Fibroblast of skin of scalp (primary cell): ENCODE results near the gene CAV2. TPM values are rescaled to one million over a fixed set of nuclear protein-coding genes. Genes with fewer than 3 reads are reported as not detected.
"Not testable (repeated sequence)": the region's sequence is repeated elsewhere in the genome, so short reads cannot be mapped to it uniquely, and the experiment has no call there.

ENCODE experiments used
- DNase-seq: peaks from one replicate; pipeline ENCODE4 v3.0.0-alpha.2; 2013
- polyA plus RNA-seq, 2 experiments: library from polyadenylated mRNA; unstranded; fragments of 120-200 nt; gene quantifications; one replicate each; pipeline ENCODE4 v1.2.1, GENCODE V29; 2013; ENCODE audit not compliant: insufficient read length in 2 of 2

Gene CAV2
- polyA plus RNA-seq (2013, experiment 1 of 2; ENCODE audit: insufficient read length), result 115 TPM
- 109 TPM for polyA plus RNA-seq (2013, experiment 2 of 2; ENCODE audit: insufficient read length)

GRCh38 chr7:116499168-116500077 is at the start of gene CAV2:
TSS of gene CAV2 (plus strand) at chr7:116499738. CDS start at chr7:116499782, 44 bp downstream.
- DNase-seq, result peak; percentile 80

GRCh38 chr7:116449950-116450349 is 49.6 kb upstream of the CAV2 start:
- no peak for DNase-seq

- DNase-seq, result no peak
These were observed 47.4 kb upstream of the CAV2 start for GRCh38 chr7:116451957-116452729.

DNA sequence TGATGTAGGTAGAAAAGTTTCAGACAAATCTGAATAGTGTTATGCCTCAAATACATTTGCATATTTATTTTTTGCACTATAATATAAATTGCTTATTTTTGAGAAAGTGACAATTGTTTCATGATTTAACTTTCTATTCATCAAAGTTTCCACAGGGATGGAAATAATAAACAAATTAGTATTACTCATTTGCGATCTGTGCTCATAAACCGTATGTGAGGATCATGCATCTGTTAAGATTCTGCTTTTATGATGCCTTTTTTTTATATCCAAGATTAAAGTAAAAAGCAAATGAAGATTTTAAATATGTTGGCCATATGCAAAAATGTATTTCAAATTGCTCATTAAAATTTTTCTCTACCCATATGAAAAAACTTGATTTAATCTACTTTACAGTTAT is 45.2 kb upstream of the CAV2 start:
- no peak for DNase-seq

- peak; percentile 81 for DNase-seq
These were observed 44.5 kb upstream of the CAV2 start for GRCh38 chr7:116455009-116455408.

DNA sequence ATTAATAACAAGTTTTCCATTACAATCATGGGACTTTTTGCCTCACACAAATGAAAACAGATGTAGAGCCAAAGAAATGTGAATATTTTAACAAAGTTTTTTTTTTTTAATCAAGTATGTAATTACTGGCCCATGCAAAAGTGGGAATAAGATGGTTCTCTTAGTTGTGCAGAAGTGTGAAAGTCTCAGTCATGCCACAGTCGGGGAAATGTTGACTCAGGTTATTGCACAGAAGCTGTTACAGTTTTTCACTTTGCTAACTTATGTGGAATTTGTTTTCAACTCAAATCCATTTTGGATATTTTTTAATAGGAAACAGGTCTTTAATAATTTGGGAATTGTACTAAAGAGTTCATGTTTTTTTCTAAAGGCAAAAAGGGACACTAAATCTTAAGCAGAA is 44.0 kb upstream of the CAV2 start:
- DNase-seq, result no peak

DNA sequence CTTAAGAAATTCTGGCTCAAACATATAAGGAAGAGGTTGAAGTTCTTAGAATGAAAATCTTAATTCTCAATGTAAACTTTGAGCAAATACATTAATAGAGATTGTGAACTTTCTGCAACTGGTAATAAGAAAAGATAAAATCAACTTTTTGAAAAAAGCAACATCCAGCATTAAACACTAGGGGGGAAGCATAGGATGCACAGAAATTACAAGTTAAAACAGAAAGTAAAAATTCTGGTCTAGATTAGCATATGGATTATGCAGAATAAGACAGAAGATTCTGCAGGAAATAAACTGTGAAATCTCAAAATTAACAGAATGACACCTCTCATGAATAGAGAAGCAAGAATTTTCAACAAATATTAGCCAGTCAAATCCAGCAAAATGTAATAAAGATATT is 38.0 kb upstream of the CAV2 start:
- no peak for DNase-seq

DNA sequence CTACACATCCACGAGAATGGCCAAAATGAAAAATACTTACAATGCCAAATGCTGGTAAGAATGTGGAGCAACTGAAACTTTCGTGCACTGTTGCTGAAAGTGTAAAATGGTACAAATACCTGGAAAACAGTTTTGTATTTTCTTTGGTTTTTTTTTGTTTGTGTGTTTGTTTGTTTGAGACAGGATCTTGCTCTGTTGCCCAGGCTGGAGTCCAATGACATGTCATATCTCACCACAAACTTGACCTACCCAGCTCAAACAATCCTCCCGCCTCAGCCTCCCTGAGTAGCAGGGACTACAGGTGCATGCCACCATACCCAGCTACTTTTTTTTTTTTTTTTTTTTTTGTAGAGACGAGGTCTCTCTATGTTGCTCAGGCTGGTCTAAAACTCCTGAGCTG is 35.6 kb upstream of the CAV2 start:
- no peak for DNase-seq

DNA sequence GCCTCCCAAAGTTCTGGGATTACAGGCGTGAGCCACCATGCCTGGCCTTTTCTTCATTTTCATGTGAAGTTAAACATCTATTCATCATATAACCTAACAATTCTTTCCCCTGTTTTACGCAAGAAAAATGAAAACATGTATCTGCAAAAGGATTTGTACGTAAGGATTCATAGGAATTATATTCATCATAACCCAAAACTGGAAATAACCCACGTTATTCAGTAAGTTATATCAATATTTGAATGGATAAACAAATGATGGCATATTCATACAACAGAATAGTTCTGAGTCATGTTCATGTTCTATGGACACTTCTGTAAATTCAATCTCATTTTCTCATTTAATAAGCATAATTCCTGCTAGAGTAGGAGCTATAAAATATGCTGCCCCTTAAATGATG is 35.2 kb upstream of the CAV2 start:
- no peak for DNase-seq

DNA sequence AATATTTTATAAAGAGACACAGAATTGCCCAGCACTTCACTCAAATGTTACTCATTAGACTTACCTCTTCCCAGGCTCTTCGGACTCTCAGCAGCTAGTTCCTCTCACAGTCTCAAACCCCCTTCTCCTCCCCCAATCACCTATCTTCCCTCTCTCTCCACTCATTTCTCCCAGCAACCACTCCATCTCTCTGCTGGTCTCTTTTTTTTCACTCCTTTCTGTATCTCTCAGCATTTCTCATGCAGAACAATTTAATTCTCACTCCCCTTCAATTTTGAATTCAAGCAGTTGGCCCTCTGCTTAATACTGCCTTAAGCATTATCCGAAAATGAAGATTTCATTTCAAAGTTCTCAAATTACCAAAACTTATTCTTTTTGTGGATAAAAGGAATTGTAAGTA is 34.4 kb upstream of the CAV2 start:
- DNase-seq, result no peak

- no peak for DNase-seq
These were observed 31.0 kb upstream of the CAV2 start for GRCh38 chr7:116468534-116468933.

DNA sequence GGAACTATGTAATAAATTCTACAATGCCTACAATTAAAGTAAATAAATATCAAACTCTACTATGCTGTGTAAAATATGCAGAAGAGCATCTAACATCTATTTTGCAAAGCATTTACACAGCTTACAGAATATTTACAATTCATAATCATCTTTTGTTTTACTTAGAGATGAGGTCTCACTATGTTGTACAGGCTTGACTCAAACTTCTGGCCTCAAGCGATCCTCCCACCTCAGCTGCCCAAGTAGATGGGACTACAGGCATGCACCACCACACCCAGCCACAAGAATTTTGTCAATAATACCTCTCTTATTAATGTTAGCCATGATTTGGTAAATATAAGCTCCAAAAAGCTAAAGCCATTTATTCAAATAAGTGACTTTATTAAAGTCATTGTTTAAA is 21.9 kb upstream of the CAV2 start:
- no peak for DNase-seq

DNA sequence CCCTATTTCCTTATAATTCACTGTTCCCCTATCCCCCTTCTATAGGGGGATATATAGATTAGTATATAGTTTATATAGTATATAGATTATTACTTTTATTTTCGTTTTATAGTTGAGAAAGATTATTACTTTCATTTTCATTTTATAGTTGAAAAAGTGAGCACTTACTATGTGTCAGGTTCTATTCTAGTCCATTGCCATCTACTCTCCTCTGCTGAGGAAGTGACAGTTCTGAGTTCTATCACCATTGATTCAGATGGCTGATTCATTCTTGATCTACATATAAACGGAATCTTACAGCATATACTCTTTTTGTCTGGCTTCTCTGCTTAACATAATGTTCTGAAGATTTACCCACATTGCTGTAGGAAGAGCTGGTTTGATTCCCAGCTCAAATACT is 20.7 kb upstream of the CAV2 start:
- no peak for DNase-seq

GRCh38 chr7:116483271-116483942 is 16.1 kb upstream of the CAV2 start:
- DNase-seq, result peak; percentile 48

DNA sequence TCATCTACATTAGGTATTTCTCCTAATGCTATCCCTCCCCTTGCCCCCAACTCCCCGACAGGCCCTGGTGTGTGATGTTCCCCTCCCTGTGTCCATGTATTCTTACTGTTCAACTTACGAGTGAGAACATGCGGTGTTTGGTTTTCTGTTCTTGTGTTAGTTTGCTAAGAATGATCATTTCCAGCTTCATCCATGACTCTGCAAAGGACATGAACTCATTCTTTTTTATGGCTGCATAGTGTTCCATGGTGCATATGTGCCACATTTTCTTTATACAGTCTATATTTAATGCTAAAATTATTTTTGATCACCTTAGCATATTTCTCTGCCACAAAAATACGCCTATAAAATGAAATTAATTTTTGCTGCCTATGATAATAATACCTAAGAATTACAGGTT is 15.1 kb upstream of the CAV2 start:
- DNase-seq, result not testable (repeated sequence)

GRCh38 chr7:116487907-116488521 is 11.5 kb upstream of the CAV2 start:
- DNase-seq, result no peak

DNA sequence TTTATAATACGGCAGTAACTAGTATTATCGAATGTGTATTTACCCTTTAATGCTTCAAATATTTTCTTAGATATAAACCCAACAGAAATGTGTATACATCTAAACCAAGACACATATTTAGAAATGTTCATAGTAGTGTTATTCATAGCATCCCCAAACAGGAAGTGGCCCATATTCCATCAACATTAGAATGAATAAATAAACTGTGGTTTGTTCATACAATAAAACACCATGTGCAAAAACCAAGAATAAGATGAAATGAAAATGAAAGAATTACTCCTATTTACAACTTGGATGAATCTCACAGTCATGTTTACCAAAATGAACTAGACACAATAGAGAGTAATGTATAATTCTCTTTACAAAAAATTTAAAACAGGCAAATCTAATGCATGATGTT is 9.2 kb upstream of the CAV2 start:
- no peak for DNase-seq

- no peak for DNase-seq
These were observed 7.5 kb upstream of the CAV2 start for GRCh38 chr7:116491887-116492653.

- peak; percentile 19 for DNase-seq
These were observed 6.9 kb upstream of the CAV2 start for GRCh38 chr7:116492654-116493109.

- DNase-seq, result no peak
These were observed 6.1 kb upstream of the CAV2 start for GRCh38 chr7:116493449-116493848.

GRCh38 chr7:116494472-116494871 is 5.1 kb upstream of the CAV2 start:
- no peak for DNase-seq

DNA sequence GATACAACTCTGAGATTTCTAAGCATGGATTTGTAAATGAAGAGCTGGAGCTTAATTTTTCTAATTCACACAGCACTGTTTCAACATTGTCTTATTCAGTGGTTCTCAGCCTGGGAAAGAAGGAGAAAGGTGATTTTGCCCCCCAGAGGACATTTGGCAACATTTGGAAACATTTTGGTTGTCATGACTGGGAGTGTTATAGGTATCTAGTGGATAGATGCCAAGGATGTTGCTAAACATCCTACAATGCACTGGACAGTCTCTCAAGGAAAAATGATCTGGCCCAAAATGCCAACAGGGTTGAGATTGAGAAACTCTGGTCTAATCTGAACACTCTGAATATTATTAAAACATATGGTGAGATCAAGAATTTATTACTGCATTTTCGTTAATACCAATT is 3.8 kb upstream of the CAV2 start:
- DNase-seq, result no peak
